Measurements from ENCODE around the gene TLE4. TPM values are rescaled to one million over a fixed set of nuclear protein-coding genes. Genes with fewer than 3 reads are reported as not detected.
A peak's percentile ranks its signal among the peaks of the same experiment; 100 is the strongest.

TLE4 gene
- total RNA-seq, 2 donors from 2014 or later: 17.9 to 54.7 TPM

GRCh38 chr9:79569814-79570447 lies 1.8 kb upstream of the TLE4 start:
- TF ChIP-seq POLR2A (IDR thresholded peaks at IDR 0.05) (no peak), CTCF (IDR thresholded peaks at IDR 0.05) (no peak)
- Histone ChIP-seq H3K9me3 (no peaks in the 10 kb centered on the region), H3K4me1 (peaks cover 13% of the 10 kb centered on the region), H3K27me3 (no peaks in the 10 kb centered on the region), H3K27ac (no peak overlapping the region), H3K4me3 (no peak overlapping the region), H3K36me3 (replicated peaks in 1 of 2; ENCODE audit: insufficient read depth in 1 of 2, low read depth in 2 of 2) (no peaks in the 10 kb centered on the region)
- DNase-seq (no peak), ATAC-seq (no peak)
- WGBS, 2 donors: 53 to 74% methylated on average over 18 of the region's 18 CpGs
- intact Hi-C loops (cut with DNase I): no loop called here

- 3 to 10% methylated on average over 26 to 68 of the region's 69 CpGs for WGBS, 2 donors
- Histone ChIP-seq H3K9me3 (no peaks in the 10 kb centered on the region), H3K4me3 (peak overlapping the region; percentile 8 to 63), H3K27ac (peak overlapping the region; percentile 57 to 74 (median 57)), H3K4me1 (peaks cover 13% of the 10 kb centered on the region), H3K27me3 (no peaks in the 10 kb centered on the region), H3K36me3 (replicated peaks in 1 of 2; ENCODE audit: insufficient read depth in 1 of 2, low read depth in 2 of 2) (no peaks in the 10 kb centered on the region)
- DNase-seq: peak in 1 of 4 donors; percentile 18
- intact Hi-C loops (cut with DNase I): no loop called here
- no peak for TF ChIP-seq CTCF (IDR thresholded peaks at IDR 0.05)
- peak in 1 of 3 donors; percentile 47 for TF ChIP-seq POLR2A (IDR thresholded peaks at IDR 0.05)
- no peak for ATAC-seq
These were observed 1.1 kb upstream of the TLE4 start for GRCh38 chr9:79570448-79571308.

- intact Hi-C loops (cut with DNase I): no loop called here
- DNase-seq (peak in 2 of 4 donors; percentile 56 to 62), ATAC-seq (peak; percentile 35)
- WGBS, 2 donors: 0 to 1% methylated on average over 26 to 43 of the region's 48 CpGs
- Histone ChIP-seq H3K27me3 (no peaks in the 10 kb centered on the region), H3K4me1 (peaks cover 13% of the 10 kb centered on the region), H3K36me3 (replicated peaks in 1 of 2; ENCODE audit: insufficient read depth in 1 of 2, low read depth in 2 of 2) (no peaks in the 10 kb centered on the region), H3K9me3 (no peaks in the 10 kb centered on the region), H3K4me3 (peak overlapping the region in 1 of 2 donors; percentile 20), H3K27ac (peak overlapping the region; percentile 60 to 94 (median 92))
- TF ChIP-seq POLR2A (IDR thresholded peaks at IDR 0.05) (no peak), CTCF (IDR thresholded peaks at IDR 0.05) (no peak)
These were observed 355 bp downstream of the TLE4 start for GRCh38 chr9:79572032-79572607.

GRCh38 chr9:79572608-79573411 lies 1.0 kb downstream of the TLE4 start:
- H3K9me3 ChIP-seq: no peaks in the 10 kb centered on the region
- peak overlapping the region; percentile 60 to 94 (median 92) for H3K27ac ChIP-seq
- no peaks in the 10 kb centered on the region for H3K27me3 ChIP-seq
- 0% methylated on average over 4 to 114 of the region's 115 CpGs for WGBS, 2 donors
- TF ChIP-seq CTCF (IDR thresholded peaks at IDR 0.05) (peak in 1 of 7 experiments; percentile 2), POLR2A (IDR thresholded peaks at IDR 0.05) (peak in 1 of 3 donors; percentile 3)
- no peaks in the 10 kb centered on the region for H3K36me3 ChIP-seq (replicated peaks in 1 of 2; ENCODE audit: insufficient read depth in 1 of 2, low read depth in 2 of 2)
- DNase-seq (peak; percentile 27 to 59 (median 49)), ATAC-seq (no peak)
- intact Hi-C loops (cut with DNase I): no loop called here
- H3K4me1 ChIP-seq: peaks cover 13% of the 10 kb centered on the region
- H3K4me3 ChIP-seq: peak overlapping the region; percentile 79 to 89
